ENCODE results near the gene AP5B1. TPM values are rescaled to one million over a fixed set of nuclear protein-coding genes. Genes with fewer than 3 reads are reported as not detected.

AP5B1 gene
- total and polyA plus RNA-seq, 2 of the 8 experiments (the other 6 are each of a cell fraction or from before 2014, with no cell fraction given), result 7.6 to 10.0 TPM

DNA sequence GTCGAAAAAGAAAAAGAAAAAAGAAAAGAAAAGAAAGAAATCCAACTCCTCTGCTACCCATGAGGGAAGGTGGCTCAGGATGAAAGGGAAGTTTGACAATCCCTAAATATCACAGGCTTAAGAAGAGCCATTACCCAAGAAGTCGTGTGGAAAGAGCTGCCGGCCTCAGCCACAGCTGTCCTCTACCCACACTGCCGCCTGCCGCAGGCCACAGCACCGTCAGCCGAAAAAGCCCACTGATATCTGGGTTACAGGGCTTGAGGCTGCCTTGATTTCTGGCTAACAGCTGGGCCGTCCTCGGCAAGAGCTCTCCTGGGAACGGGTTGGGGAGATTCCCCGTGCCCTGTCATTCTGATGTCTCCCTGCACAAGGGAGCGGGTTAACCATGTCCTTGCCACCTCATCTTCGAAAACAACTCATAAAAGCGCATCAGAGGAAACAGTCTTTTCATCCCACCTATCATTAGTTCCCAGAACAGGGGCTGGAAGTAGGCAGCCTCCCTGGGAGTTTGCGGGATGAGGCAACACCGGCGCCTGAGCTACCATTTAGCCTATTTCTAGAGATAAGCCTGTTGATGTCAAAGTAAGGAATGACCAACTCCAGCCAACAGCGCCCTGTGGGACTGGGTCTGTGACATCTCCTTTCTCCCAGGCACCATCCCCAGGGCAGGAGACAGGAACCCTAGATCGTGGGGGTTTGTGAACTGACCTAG is 31.1 kb upstream of the AP5B1 start (continued):
- TF ChIP-seq, protein P1, sequence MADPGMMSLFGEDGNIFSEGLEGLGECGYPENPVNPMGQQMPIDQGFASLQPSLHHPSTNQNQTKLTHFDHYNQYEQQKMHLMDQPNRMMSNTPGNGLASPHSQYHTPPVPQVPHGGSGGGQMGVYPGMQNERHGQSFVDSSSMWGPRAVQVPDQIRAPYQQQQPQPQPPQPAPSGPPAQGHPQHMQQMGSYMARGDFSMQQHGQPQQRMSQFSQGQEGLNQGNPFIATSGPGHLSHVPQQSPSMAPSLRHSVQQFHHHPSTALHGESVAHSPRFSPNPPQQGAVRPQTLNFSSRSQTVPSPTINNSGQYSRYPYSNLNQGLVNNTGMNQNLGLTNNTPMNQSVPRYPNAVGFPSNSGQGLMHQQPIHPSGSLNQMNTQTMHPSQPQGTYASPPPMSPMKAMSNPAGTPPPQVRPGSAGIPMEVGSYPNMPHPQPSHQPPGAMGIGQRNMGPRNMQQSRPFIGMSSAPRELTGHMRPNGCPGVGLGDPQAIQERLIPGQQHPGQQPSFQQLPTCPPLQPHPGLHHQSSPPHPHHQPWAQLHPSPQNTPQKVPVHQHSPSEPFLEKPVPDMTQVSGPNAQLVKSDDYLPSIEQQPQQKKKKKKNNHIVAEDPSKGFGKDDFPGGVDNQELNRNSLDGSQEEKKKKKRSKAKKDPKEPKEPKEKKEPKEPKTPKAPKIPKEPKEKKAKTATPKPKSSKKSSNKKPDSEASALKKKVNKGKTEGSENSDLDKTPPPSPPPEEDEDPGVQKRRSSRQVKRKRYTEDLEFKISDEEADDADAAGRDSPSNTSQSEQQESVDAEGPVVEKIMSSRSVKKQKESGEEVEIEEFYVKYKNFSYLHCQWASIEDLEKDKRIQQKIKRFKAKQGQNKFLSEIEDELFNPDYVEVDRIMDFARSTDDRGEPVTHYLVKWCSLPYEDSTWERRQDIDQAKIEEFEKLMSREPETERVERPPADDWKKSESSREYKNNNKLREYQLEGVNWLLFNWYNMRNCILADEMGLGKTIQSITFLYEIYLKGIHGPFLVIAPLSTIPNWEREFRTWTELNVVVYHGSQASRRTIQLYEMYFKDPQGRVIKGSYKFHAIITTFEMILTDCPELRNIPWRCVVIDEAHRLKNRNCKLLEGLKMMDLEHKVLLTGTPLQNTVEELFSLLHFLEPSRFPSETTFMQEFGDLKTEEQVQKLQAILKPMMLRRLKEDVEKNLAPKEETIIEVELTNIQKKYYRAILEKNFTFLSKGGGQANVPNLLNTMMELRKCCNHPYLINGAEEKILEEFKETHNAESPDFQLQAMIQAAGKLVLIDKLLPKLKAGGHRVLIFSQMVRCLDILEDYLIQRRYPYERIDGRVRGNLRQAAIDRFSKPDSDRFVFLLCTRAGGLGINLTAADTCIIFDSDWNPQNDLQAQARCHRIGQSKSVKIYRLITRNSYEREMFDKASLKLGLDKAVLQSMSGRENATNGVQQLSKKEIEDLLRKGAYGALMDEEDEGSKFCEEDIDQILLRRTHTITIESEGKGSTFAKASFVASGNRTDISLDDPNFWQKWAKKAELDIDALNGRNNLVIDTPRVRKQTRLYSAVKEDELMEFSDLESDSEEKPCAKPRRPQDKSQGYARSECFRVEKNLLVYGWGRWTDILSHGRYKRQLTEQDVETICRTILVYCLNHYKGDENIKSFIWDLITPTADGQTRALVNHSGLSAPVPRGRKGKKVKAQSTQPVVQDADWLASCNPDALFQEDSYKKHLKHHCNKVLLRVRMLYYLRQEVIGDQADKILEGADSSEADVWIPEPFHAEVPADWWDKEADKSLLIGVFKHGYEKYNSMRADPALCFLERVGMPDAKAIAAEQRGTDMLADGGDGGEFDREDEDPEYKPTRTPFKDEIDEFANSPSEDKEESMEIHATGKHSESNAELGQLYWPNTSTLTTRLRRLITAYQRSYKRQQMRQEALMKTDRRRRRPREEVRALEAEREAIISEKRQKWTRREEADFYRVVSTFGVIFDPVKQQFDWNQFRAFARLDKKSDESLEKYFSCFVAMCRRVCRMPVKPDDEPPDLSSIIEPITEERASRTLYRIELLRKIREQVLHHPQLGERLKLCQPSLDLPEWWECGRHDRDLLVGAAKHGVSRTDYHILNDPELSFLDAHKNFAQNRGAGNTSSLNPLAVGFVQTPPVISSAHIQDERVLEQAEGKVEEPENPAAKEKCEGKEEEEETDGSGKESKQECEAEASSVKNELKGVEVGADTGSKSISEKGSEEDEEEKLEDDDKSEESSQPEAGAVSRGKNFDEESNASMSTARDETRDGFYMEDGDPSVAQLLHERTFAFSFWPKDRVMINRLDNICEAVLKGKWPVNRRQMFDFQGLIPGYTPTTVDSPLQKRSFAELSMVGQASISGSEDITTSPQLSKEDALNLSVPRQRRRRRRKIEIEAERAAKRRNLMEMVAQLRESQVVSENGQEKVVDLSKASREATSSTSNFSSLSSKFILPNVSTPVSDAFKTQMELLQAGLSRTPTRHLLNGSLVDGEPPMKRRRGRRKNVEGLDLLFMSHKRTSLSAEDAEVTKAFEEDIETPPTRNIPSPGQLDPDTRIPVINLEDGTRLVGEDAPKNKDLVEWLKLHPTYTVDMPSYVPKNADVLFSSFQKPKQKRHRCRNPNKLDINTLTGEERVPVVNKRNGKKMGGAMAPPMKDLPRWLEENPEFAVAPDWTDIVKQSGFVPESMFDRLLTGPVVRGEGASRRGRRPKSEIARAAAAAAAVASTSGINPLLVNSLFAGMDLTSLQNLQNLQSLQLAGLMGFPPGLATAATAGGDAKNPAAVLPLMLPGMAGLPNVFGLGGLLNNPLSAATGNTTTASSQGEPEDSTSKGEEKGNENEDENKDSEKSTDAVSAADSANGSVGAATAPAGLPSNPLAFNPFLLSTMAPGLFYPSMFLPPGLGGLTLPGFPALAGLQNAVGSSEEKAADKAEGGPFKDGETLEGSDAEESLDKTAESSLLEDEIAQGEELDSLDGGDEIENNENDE (IDR thresholded peaks at IDR 0.05; ENCODE audit: insufficient replicate concordance, low read length), result no peak
- TF ChIP-seq KDM5A (IDR thresholded peaks at IDR 0.05; ENCODE audit: low read length), result no peak
- TF ChIP-seq POLR2AphosphoS5 (IDR thresholded peaks at IDR 0.05; ENCODE audit: low read depth, low read length), result no peak
- no peak for TF ChIP-seq TAF7 (optimal IDR thresholded peaks at IDR 0.05; ENCODE audit: borderline replicate concordance, low read depth, low read length)
- no peak for TF ChIP-seq EGR1 (IDR thresholded peaks at IDR 0.05; ENCODE audit: borderline replicate concordance, low read depth, low read length)
- no peak for TF ChIP-seq SIRT6 (IDR thresholded peaks at IDR 0.05; ENCODE audit: low read length)
- no peak for TF ChIP-seq RNF2 (IDR thresholded peaks at IDR 0.05; ENCODE audit: borderline replicate concordance, low read depth, low read length, missing control alignments, poor library complexity, severe bottlenecking)
- TF ChIP-seq CHD1 (IDR thresholded peaks at IDR 0.05; ENCODE audit: low read depth, low read length), result no peak
- TF ChIP-seq, protein P2, sequence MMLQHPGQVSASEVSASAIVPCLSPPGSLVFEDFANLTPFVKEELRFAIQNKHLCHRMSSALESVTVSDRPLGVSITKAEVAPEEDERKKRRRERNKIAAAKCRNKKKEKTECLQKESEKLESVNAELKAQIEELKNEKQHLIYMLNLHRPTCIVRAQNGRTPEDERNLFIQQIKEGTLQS (IDR thresholded peaks at IDR 0.05; ENCODE audit: insufficient read depth, low read depth, low read length), result no peak
- TF ChIP-seq SAP30 (IDR thresholded peaks at IDR 0.05; ENCODE audit: insufficient read depth, insufficient replicate concordance, low read length), result no peak
